AG04449 (cell line): ENCODE measurements around the gene FCER1G.

ENCODE experiments used
- CTCF ChIA-PET: fragments of 350-600 bp; formaldehyde crosslinking; extraction: SDS; loops from one replicate; lab custom pipeline; 2021; ENCODE audit warnings: antibody characterized with exemption; lab: Yijun Ruan, JAX
- POLR2A ChIA-PET: fragments of 400-600, 350-600 bp; formaldehyde crosslinking; extraction: SDS; loops from one replicate; lab custom pipeline; 2020; ENCODE audit warnings: antibody characterized with exemption, inconsistent platforms; lab: Yijun Ruan, JAX
- DNase-seq: peaks from one replicate; pipeline ENCODE4 v3.0.0-alpha.2; 2010; ENCODE audit warnings: low read depth, low spot score
- H3K4me3 ChIP-seq: 2 replicates; pipeline ENCODE4 v1.5.1; 2011; ENCODE audit warnings: low read depth, mild to moderate bottlenecking, control low read depth, low read length
- TF ChIP-seq, protein P1 (sequence below): IDR thresholded peaks from one replicate; pipeline ENCODE4 v1.5.1; 2011; ENCODE audit warnings: mild to moderate bottlenecking, moderate library complexity, low read length, control low read depth, inconsistent platforms; ENCODE audit not compliant: insufficient read depth; ENCODE audit errors: missing control alignments

FCER1G gene

DNA sequence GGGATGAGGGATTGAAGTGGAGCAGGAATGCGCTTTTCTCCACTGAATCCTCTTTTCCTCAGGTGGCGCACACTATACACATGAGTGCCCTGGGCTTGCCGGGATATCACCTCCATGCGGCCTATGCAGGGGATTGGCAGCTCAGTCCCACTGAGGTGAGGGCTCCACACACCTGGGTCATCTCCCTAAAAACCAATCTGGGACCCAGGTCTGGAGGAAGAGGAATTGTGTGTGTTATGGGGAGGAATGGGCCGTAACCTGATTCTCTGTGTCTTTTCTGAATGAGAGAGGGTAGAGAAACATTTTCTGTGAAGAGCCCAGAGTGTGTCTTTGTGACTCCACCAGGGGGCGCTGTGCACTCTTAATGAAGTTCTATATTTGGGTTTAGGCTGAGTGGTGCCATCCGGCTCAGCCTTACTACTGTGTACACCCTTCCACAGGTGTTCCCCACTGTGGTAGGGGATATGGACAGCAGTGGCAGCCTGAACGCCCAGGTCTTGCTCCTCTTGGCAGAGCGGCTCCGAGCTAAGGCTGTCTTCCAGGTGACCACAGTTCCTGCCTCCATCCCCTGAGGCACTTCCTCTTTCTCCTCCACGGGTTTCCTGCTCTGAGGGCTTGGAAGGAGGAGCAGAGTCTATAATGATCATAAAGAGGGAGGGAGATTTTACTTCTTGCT lies 12.2 kb downstream of the FCER1G start:
- CTCF ChIA-PET, result interaction anchor here (0.6 to 23.5 kb wide), 36 partner anchors 9 to 239 kb away, joined by 3 to 758 read pairs (median 10); partner anchors contain the start of genes ADAMTS4, CFAP126, FCER1G and NDUFS2

DNA sequence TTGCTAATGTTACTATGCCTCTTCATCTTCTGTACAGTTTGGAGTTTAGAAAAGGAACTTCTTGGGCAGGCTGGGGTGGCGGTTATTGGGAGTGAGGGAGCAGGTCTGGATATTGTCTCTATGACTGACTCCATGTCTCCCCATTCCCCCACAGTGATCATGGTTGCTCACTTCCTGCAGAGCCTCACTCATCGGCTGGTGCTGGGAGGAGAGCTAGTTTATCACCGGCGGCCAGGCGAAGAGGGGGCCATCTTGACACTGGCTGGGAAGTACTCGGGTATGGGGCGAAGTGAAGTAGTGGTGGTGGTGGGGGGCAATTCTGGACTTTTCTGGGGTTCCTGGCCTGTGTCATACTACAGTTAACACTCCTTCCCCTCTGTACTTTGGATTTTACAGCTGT lies 12.9 kb downstream of the FCER1G start:
- POLR2A ChIA-PET, result no interaction called here
- TF ChIP-seq, protein P1, sequence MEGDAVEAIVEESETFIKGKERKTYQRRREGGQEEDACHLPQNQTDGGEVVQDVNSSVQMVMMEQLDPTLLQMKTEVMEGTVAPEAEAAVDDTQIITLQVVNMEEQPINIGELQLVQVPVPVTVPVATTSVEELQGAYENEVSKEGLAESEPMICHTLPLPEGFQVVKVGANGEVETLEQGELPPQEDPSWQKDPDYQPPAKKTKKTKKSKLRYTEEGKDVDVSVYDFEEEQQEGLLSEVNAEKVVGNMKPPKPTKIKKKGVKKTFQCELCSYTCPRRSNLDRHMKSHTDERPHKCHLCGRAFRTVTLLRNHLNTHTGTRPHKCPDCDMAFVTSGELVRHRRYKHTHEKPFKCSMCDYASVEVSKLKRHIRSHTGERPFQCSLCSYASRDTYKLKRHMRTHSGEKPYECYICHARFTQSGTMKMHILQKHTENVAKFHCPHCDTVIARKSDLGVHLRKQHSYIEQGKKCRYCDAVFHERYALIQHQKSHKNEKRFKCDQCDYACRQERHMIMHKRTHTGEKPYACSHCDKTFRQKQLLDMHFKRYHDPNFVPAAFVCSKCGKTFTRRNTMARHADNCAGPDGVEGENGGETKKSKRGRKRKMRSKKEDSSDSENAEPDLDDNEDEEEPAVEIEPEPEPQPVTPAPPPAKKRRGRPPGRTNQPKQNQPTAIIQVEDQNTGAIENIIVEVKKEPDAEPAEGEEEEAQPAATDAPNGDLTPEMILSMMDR, result no peak
- no peak for DNase-seq

More for the DNA sequence above, 12.2 kb downstream of the FCER1G start:
- TF ChIP-seq, protein P1, result peak; percentile 75
- H3K4me3 ChIP-seq, result peak overlapping the region; percentile 9; the same call in 1 of the 2 replicates
- peak; percentile 23 for DNase-seq
- POLR2A ChIA-PET, result no interaction called here

DNA sequence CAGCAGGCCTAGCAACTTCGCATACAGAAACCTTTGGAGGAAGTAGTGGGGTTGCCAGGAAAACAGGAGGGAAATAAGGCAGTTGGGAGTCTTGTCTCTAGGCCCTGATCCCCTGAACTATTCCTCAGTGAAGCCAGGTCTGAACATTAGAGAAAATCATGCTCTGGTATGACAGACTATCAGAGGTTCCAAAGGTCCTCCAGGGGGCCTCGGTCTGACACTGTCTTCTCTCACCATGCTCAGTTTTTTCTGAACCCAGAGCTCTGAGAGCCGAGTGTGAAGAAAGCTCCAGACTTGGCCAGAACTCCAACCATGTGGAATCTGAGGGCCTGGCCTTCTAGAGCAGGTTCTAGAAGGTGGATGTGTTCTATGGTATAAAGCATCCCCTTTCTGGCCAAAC lies 14.8 kb downstream of the FCER1G start:
- TF ChIP-seq, protein P1, result no peak
- no peak for DNase-seq
- CTCF ChIA-PET, result interaction anchor here (0.6 to 23.5 kb wide), 17 partner anchors 9 to 152 kb away, joined by 3 to 758 read pairs (median 26); partner anchors contain the start of genes ADAMTS4, FCER1G, NDUFS2 and NR1I3
- H3K4me3 ChIP-seq, result no peak overlapping the region
- POLR2A ChIA-PET, result no interaction called here

More for the DNA sequence above, 12.9 kb downstream of the FCER1G start:
- no peak overlapping the region for H3K4me3 ChIP-seq
- CTCF ChIA-PET, result interaction anchor here (0.7 to 23.5 kb wide), 22 partner anchors 10 to 154 kb away, joined by 3 to 758 read pairs (median 23); partner anchors contain the start of genes ADAMTS4, CFAP126, FCER1G and NDUFS2

DNA sequence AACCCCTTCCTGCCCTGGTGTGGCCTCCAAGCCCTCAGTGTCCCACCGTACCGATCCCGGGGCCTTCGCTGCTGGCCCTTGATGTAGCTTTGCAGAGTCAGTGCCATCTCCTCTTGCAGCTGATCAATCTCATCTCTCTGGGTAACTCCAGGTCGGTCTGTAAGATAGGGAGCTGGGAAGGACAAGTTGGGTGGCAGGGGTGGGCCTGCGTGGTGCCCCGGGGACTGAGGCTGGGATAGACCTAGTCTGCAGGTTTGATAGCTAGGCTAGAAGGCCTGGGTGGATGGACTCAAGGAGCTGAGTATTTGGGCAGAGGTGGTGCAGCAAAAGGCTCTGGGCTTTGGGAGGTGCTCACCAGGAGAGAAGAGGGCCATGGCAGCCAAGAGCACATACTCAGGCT lies 15.7 kb downstream of the FCER1G start:
- TF ChIP-seq, protein P1, result no peak
- H3K4me3 ChIP-seq, result no peak overlapping the region
- ChIA-PET CTCF (interaction anchor here (0.9 to 23.5 kb wide), 9 partner anchors 8 to 151 kb away, joined by 3 to 758 read pairs (median 97); partner anchors contain the start of genes ADAMTS4, CFAP126, FCER1G and NDUFS2), POLR2A (no interaction called here)
- DNase-seq, result no peak

DNA sequence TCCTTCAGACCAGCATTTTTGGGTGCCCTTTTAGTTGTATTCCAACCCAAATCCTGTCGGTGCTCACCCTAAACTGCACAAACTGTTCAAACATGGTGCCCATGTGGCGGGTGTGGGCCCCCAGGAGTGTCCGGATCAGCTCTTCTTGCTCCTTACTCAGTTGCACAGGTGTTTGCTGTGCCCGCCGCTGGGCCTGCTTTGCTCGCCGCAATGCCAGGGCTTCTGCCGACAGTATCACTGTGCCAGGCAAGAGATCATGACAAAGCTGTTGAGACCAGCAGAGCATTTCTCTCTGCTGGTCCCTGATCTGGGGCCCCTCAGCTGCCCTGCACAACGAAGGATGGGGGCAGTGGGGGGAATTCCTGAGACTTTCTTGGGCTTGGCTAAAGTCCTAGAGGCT lies 18.0 kb downstream of the FCER1G start:
- no peak for DNase-seq
- ChIA-PET CTCF (interaction anchor here (1.1 to 2.1 kb wide), 5 partner anchors 51 to 151 kb away, joined by 3 to 17 read pairs (median 8); no protein-coding TSS in a partner anchor), POLR2A (interaction anchor here (0.6 kb wide), 1 partner anchor 36 kb away, joined by 3 read pairs; no protein-coding TSS in a partner anchor)
- TF ChIP-seq, protein P1, result no peak
- no peak overlapping the region for H3K4me3 ChIP-seq
